Measurements from ENCODE around the gene CD2AP. TPM values are rescaled to one million over a fixed set of nuclear protein-coding genes. Genes with fewer than 3 reads are reported as not detected.
A peak's percentile ranks its signal among the peaks of the same experiment; 100 is the strongest.

CD2AP gene
- polyA plus RNA-seq, 1 experiment = 12.5 TPM

DNA sequence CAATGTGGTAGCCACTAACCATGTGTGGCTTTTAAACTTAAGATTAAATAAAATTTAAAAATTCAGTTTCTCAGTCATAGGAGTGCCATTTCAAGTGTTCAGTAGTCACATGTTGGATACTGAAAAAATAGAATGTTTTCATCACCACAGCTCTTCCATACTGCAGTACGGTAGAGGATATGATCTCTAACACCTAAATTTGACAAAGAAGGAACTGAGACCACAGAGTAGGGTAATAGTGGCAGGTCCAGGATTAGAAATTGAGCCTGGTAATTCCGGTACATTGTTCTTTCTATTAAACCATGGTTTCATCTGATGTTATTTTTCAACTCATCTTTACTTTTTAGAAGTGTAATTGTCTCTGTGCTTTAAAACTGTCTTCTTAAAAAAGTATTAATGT is 104.0 kb downstream of the CD2AP start:
- CTCF ChIA-PET = no interaction called here
- DNase-seq (ENCODE audit: low read depth, low spot score) = no peak
- POLR2A ChIA-PET = interaction anchor here (0.5 kb wide), 1 partner anchor 81 kb away, joined by 5 read pairs; no protein-coding TSS in a partner anchor
- no peak overlapping the region for H3K27ac ChIP-seq (ENCODE audit: low read depth, low read length)
- no peak for TF ChIP-seq CTCF (IDR thresholded peaks at IDR 0.05; ENCODE audit: low read depth, low read length)
- H3K9me3 ChIP-seq (ENCODE audit: control insufficient read depth, insufficient read depth, low read length) = no peaks in the 10 kb centered on the region
- no peak overlapping the region for H3K4me3 ChIP-seq (ENCODE audit: low read depth, low read length)
- H3K27me3 ChIP-seq (ENCODE audit: control insufficient read depth, insufficient read depth, low read length) = no peaks in the 10 kb centered on the region

DNA sequence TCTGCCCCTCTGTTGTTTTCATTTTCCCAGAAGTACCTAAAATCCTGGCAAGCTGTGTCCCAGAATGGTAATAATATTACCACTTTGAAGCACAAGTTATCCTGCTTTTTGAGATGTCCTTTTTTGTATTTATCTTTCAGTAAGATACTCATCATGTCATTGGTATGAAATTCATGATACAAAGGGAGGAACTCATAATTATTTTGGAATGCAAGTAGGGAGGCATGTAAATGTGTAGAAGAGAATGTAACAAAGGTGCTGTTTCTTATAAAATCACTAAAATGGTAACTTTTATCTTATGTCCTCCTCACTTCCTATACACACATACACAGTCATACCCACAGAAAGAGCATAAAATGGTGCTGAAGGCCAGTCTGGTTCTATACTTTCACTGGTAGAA is 109.9 kb downstream of the CD2AP start:
- Histone ChIP-seq H3K9me3 (ENCODE audit: control insufficient read depth, insufficient read depth, low read length) (no peaks in the 10 kb centered on the region), H3K27me3 (ENCODE audit: control insufficient read depth, insufficient read depth, low read length) (no peaks in the 10 kb centered on the region), H3K4me3 (ENCODE audit: low read depth, low read length) (no peak overlapping the region), H3K27ac (ENCODE audit: low read depth, low read length) (no peak overlapping the region)
- CTCF ChIA-PET = no interaction called here
- TF ChIP-seq CTCF (IDR thresholded peaks at IDR 0.05; ENCODE audit: low read depth, low read length) = no peak
- peak; percentile 1 for DNase-seq (ENCODE audit: low read depth, low spot score)
- POLR2A ChIA-PET = no interaction called here

- Histone ChIP-seq H3K4me3 (ENCODE audit: low read depth, low read length) (no peak overlapping the region), H3K27ac (ENCODE audit: low read depth, low read length) (no peak overlapping the region), H3K27me3 (ENCODE audit: control insufficient read depth, insufficient read depth, low read length) (no peaks in the 10 kb centered on the region), H3K9me3 (ENCODE audit: control insufficient read depth, insufficient read depth, low read length) (no peaks in the 10 kb centered on the region)
- no peak for TF ChIP-seq CTCF (IDR thresholded peaks at IDR 0.05; ENCODE audit: low read depth, low read length)
- ChIA-PET POLR2A (no interaction called here), CTCF (no interaction called here)
- no peak for DNase-seq (ENCODE audit: low read depth, low spot score)
Measured at GRCh38 chr6:47592131-47592840, 114.7 kb downstream of the CD2AP start.

- ChIA-PET POLR2A (no interaction called here), CTCF (interaction anchor here (1.0 to 2.1 kb wide), 2 partner anchors 37 to 186 kb away, joined by 3 to 8 read pairs; no protein-coding TSS in a partner anchor)
- Histone ChIP-seq H3K27me3 (ENCODE audit: control insufficient read depth, insufficient read depth, low read length) (no peaks in the 10 kb centered on the region), H3K4me3 (ENCODE audit: low read depth, low read length) (no peak overlapping the region), H3K9me3 (ENCODE audit: control insufficient read depth, insufficient read depth, low read length) (no peaks in the 10 kb centered on the region), H3K27ac (ENCODE audit: low read depth, low read length) (no peak overlapping the region)
- no peak for DNase-seq (ENCODE audit: low read depth, low spot score)
- TF ChIP-seq CTCF (IDR thresholded peaks at IDR 0.05; ENCODE audit: low read depth, low read length) = no peak
Measured at GRCh38 chr6:47593979-47594378, 116.4 kb downstream of the CD2AP start.

GRCh38 chr6:47595785-47596184 is 118.2 kb downstream of the CD2AP start:
- POLR2A ChIA-PET = no interaction called here
- TF ChIP-seq CTCF (IDR thresholded peaks at IDR 0.05; ENCODE audit: low read depth, low read length) = no peak
- CTCF ChIA-PET = interaction anchor here (2.1 kb wide), 1 partner anchor 35 kb away, joined by 8 read pairs; no protein-coding TSS in a partner anchor
- Histone ChIP-seq H3K4me3 (ENCODE audit: low read depth, low read length) (no peak overlapping the region), H3K9me3 (ENCODE audit: control insufficient read depth, insufficient read depth, low read length) (no peaks in the 10 kb centered on the region), H3K27me3 (ENCODE audit: control insufficient read depth, insufficient read depth, low read length) (no peaks in the 10 kb centered on the region), H3K27ac (ENCODE audit: low read depth, low read length) (no peak overlapping the region)
- DNase-seq (ENCODE audit: low read depth, low spot score) = no peak
